SU-DHL-6 (cell line): ENCODE measurements around the gene AVPR2.

Experiments used
- H2AFZ ChIP-seq: fragments of 200-600 bp; sonication (generic); 2 replicates; pipeline ENCODE4 v1.6.1; 2014; ENCODE audit warnings: low read depth, mild to moderate bottlenecking, moderate library complexity, mixed read lengths, antibody characterized with exemption, low read length; ENCODE audit not compliant: severe bottlenecking
- H3F3A ChIP-seq: fragments of 200-600 bp; shearing (Covaris generic); 2 replicates; pipeline ENCODE4 v1.6.0; 2016; ENCODE audit warnings: antibody characterized with exemption, mild to moderate bottlenecking; ENCODE audit not compliant: insufficient read depth
- H3K27ac ChIP-seq: fragments of 200-600 bp; sonication (generic); 2 replicates; pipeline ENCODE4 v1.5.1; 2016; ENCODE audit warnings: low read depth, mild to moderate bottlenecking, low read length, moderate library complexity, mixed read lengths
- H3K27me3 ChIP-seq: fragments of 200-600 bp; sonication (generic), shearing (Covaris generic); 2 replicates; pipeline ENCODE4 v1.6.0; 2014; ENCODE audit warnings: mild to moderate bottlenecking, low read length
- H3K36me3 ChIP-seq: fragments of 200-600 bp; sonication (generic); 2 replicates; pipeline ENCODE4 v1.6.1; 2014; ENCODE audit warnings: mild to moderate bottlenecking, low read length, mixed read lengths
- H3K4me2 ChIP-seq: fragments of 300-600, 200-600 bp; shearing (Covaris generic), sonication (generic); 2 replicates; pipeline ENCODE4 v1.6.0; 2014; ENCODE audit warnings: low read length, low read depth, mild to moderate bottlenecking; ENCODE audit not compliant: poor library complexity, severe bottlenecking
- H3K4me3 ChIP-seq: fragments of 200-600 bp; sonication (generic); 2 replicates; pipeline ENCODE4 v1.5.1; 2014; ENCODE audit warnings: antibody characterized with exemption, low read length, mild to moderate bottlenecking, mixed read lengths; ENCODE audit not compliant: insufficient read depth, poor library complexity, severe bottlenecking
- H3K79me2 ChIP-seq: fragments of 200-600 bp; sonication (generic); 2 replicates; pipeline ENCODE4 v1.6.1; 2014; ENCODE audit warnings: mild to moderate bottlenecking, low read length, moderate library complexity; ENCODE audit not compliant: insufficient read depth
- H3K9ac ChIP-seq: fragments of 200-600 bp; sonication (generic); 2 replicates; pipeline ENCODE4 v1.7.0; 2014; ENCODE audit warnings: mild to moderate bottlenecking, low read length
- H3K9me2 ChIP-seq: fragments of 200-600 bp; sonication (generic); replicated peaks from 2 replicates; pipeline ENCODE4 v1.6.1; 2014; ENCODE audit warnings: low read length; ENCODE audit not compliant: insufficient read depth
- H3K9me3 ChIP-seq: fragments of 200-600 bp; sonication (generic); 2 replicates; pipeline ENCODE4 v1.6.1; 2014; ENCODE audit warnings: low read length, mixed read lengths; ENCODE audit not compliant: insufficient read depth
- H4K20me1 ChIP-seq: fragments of 200-600 bp; sonication (generic); 2 replicates; pipeline ENCODE4 v1.6.1; 2014; ENCODE audit warnings: low read depth, mild to moderate bottlenecking, antibody characterized with exemption, low read length, moderate library complexity, mixed read lengths
- EZH2phosphoT487 ChIP-seq: fragments of 200-600 bp; sonication (generic), shearing (Covaris generic); conservative IDR thresholded peaks from 2 replicates; pipeline ENCODE4 v1.6.1; 2018; ENCODE audit warnings: mild to moderate bottlenecking, antibody characterized with exemption, low read length, moderate library complexity, mixed read lengths
- TF ChIP-seq, protein P1 (sequence below): fragments of 200-600 bp; sonication (generic); IDR thresholded peaks from one replicate; pipeline ENCODE4 v1.5.1; 2017; ENCODE audit warnings: antibody characterized with exemption, mild to moderate bottlenecking, low read length, moderate library complexity; ENCODE audit not compliant: insufficient read depth, poor library complexity, severe bottlenecking

Gene AVPR2

DNA sequence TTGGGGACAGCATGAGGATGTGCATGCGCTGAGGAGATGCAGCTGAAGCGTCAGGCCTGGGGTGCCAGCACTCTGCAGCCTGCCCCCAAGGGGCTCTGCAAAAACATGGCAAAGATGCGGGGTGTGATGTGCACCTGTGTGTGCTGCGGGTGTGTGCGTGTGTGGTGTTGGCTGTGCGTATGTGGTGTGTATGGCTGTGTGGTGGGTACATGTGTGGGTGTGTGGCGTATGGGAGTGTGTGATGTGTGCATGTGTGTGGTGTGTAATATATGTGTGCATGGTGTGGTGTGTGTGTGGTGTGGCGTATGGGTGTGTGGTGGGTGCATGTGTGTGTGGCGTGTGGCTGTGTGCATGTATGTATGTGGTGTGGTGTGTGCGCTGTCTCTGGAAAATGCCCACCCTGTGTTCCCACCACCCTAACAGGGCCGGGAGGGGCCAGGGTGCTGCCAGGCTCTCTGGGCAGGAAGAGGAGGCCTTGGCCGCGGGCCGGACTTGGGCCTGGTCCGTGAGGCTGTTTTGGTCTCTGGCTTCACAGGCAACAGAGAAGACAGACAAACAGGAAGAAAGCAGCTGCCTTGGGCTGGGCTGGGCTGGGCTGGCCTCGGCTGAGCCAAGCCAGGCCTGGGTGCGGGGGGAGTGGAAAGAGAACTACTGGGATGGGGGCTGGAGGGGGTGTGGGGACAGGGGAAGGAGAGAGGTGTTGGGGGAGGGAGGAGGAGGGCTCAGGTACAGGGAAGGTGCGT, 1.1 kb upstream of the AVPR2 start:
- Histone ChIP-seq H3K4me2 (no peak overlapping the region), H3K9me2 (no peaks in the 10 kb centered on the region), H3K36me3 (no peaks in the 10 kb centered on the region), H3K27me3 (no peaks in the 10 kb centered on the region), H4K20me1 (no peaks in the 10 kb centered on the region), H2AFZ (no peak overlapping the region), H3K79me2 (no peaks in the 10 kb centered on the region), H3K9ac (no peak overlapping the region), H3K9me3 (no peaks in the 10 kb centered on the region), H3K4me3 (no peak overlapping the region), H3K27ac (no peak overlapping the region), H3F3A (no peaks in the 10 kb centered on the region)
- TF ChIP-seq EZH2phosphoT487: no peak
- TF ChIP-seq, protein P1, sequence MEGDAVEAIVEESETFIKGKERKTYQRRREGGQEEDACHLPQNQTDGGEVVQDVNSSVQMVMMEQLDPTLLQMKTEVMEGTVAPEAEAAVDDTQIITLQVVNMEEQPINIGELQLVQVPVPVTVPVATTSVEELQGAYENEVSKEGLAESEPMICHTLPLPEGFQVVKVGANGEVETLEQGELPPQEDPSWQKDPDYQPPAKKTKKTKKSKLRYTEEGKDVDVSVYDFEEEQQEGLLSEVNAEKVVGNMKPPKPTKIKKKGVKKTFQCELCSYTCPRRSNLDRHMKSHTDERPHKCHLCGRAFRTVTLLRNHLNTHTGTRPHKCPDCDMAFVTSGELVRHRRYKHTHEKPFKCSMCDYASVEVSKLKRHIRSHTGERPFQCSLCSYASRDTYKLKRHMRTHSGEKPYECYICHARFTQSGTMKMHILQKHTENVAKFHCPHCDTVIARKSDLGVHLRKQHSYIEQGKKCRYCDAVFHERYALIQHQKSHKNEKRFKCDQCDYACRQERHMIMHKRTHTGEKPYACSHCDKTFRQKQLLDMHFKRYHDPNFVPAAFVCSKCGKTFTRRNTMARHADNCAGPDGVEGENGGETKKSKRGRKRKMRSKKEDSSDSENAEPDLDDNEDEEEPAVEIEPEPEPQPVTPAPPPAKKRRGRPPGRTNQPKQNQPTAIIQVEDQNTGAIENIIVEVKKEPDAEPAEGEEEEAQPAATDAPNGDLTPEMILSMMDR: no peak

DNA sequence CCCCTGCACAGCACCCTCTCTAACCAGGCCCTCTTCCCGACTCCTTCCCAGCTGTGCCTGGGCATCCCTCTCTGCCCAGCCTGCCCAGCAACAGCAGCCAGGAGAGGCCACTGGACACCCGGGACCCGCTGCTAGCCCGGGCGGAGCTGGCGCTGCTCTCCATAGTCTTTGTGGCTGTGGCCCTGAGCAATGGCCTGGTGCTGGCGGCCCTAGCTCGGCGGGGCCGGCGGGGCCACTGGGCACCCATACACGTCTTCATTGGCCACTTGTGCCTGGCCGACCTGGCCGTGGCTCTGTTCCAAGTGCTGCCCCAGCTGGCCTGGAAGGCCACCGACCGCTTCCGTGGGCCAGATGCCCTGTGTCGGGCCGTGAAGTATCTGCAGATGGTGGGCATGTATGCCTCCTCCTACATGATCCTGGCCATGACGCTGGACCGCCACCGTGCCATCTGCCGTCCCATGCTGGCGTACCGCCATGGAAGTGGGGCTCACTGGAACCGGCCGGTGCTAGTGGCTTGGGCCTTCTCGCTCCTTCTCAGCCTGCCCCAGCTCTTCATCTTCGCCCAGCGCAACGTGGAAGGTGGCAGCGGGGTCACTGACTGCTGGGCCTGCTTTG, 1.1 kb downstream of the AVPR2 start:
- Histone ChIP-seq H3K9ac (no peak overlapping the region), H3K4me3 (no peak overlapping the region), H3K9me3 (no peaks in the 10 kb centered on the region), H2AFZ (no peak overlapping the region), H3K9me2 (no peaks in the 10 kb centered on the region), H3F3A (no peaks in the 10 kb centered on the region), H3K4me2 (no peak overlapping the region), H3K27ac (no peak overlapping the region), H3K36me3 (no peaks in the 10 kb centered on the region), H3K27me3 (no peaks in the 10 kb centered on the region), H4K20me1 (no peaks in the 10 kb centered on the region), H3K79me2 (no peaks in the 10 kb centered on the region)
- no peak for TF ChIP-seq EZH2phosphoT487
- TF ChIP-seq, protein P1: no peak

DNA sequence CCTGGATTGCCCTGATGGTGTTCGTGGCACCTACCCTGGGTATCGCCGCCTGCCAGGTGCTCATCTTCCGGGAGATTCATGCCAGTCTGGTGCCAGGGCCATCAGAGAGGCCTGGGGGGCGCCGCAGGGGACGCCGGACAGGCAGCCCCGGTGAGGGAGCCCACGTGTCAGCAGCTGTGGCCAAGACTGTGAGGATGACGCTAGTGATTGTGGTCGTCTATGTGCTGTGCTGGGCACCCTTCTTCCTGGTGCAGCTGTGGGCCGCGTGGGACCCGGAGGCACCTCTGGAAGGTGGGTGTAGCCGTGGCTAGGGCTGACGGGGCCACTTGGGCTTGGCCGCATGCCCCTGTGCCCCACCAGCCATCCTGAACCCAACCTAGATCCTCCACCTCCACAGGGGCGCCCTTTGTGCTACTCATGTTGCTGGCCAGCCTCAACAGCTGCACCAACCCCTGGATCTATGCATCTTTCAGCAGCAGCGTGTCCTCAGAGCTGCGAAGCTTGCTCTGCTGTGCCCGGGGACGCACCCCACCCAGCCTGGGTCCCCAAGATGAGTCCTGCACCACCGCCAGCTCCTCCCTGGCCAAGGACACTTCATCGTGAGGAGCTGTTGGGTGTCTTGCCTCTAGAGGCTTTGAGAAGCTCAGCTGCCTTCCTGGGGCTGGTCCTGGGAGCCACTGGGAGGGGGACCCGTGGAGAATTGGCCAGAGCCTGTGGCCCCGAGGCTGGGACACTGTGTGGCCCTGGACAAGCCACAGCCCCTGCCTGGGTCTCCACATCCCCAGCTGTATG, 1.8 kb downstream of the AVPR2 start:
- Histone ChIP-seq H3K4me3 (no peak overlapping the region), H3K9me3 (no peaks in the 10 kb centered on the region), H3K9me2 (no peaks in the 10 kb centered on the region), H3F3A (no peaks in the 10 kb centered on the region), H3K27me3 (no peaks in the 10 kb centered on the region), H3K9ac (no peak overlapping the region), H3K27ac (no peak overlapping the region), H3K4me2 (no peak overlapping the region), H4K20me1 (no peaks in the 10 kb centered on the region), H3K79me2 (no peaks in the 10 kb centered on the region), H2AFZ (no peak overlapping the region), H3K36me3 (no peaks in the 10 kb centered on the region)
- TF ChIP-seq, protein P1: no peak
